NCI-H2227 (cell line): ENCODE results near the gene THG1L.
A peak's percentile ranks its signal among the peaks of the same experiment; 100 is the strongest.
"Not testable (repeated sequence)": the region's sequence is repeated elsewhere in the genome, so short reads cannot be mapped to it uniquely, and the experiment has no call there.

Experiments used
- DNase-seq: peaks from one replicate; lab custom pipeline; 2025; ENCODE audit not compliant: unreplicated experiment; lab: John Stamatoyannopoulos, UW

THG1L gene

DNA sequence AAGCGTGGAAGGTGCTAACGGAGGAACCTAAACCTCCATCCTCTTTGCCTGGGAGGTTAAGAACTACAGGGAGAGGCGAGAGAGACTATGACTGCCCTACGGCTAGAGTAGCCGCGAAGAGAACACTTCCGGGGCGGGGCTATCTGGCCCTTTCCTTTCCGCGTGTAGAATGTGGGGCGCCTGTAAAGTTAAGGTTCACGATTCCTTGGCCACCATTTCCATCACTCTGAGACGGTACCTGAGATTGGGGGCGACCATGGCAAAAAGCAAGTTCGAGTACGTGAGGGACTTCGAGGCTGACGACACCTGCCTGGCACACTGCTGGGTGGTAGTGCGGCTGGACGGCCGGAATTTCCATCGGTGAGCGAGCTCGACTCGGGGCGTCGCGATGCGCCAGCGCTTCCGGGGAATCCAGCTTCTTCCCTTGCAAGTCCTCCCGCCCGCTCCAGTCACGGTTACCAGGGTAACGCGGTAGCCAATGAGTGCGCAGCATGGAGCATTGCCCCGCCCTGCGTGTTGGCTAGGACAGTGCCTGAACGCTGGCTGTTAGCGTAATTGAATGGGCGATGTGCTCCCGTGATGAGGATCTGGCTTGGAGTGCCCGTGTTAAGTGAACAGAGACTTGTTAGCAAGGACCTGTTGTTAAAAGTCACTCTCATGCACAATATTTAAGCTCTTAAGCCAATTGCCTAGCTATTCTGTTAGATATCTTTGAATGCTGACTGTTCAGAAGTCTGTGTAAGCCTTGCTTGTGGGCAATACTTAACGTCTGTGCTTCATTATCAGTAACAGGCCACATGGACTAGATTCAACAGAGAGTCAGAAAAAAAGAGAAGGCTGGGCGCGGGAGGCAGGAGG lies at the start of gene THG1L:
TSS of gene THG1L (plus strand) at position 149 of the 858 bp plus-strand sequence. CDS start at position 170, 21 bp downstream.
- DNase-seq, result peak; percentile 98

DNA sequence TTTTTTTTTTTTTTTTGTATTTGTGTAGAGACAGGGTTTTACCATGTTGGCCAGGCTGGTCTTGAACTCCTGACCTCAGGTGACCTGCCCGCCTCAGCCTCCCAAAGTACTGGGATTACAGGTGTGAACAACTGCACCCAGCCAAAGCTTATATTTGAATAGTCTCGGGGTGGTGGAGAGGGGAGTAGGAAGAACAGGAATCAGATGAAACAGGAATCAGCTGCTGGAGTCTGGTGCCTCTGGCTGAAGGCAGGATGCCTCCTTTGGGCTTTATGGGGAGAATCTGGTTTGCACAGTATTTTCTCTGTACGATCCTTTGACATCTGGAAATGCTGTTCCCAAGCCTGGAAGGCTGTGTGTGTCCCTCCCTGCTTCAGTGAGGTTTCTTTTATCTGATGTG lies 49.0 kb upstream of the THG1L start:
- DNase-seq, result no peak

DNA sequence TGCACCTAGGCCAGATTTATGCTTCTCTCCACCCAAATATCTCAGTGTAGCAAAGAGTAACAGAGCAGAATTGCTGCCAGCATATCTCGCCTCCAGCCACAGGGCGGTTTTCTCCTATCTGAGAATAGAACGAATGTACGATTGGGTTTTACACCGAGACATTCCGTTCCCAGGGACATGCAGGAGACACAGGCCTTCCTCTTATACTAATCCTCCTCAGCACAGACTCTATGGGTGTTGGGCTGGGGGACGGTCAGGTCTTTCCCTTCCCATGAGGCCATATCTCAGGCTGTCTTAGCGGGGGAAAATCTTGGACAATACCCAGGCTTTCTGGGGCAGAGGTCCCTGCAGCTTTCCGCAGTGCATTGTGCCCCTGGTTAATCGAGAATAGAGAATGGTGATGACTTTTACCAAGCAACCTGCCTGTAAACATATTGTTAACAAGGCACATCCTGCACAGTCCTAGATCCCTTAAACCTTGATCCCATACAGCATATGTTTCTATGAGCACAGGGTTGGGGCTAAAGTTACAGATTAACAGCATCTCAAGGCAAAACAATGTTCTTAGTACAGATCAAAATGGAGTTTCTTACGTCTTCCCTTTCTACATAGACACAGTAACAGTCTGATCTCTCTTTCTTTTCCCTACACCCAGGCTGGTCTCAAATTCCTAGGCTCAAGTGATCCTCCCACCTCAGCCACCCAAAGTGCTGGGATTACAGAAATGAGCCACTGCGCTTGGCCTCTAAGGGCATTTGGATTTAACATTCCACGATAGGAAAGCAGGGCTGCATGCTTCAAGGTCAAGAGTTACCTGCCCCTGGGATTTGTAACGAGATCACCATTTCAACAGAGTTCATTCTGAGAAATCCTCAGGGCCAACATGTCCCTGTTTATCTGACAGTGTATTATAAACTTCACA lies 44.7 kb upstream of the THG1L start:
- DNase-seq, result not testable (repeated sequence)

DNA sequence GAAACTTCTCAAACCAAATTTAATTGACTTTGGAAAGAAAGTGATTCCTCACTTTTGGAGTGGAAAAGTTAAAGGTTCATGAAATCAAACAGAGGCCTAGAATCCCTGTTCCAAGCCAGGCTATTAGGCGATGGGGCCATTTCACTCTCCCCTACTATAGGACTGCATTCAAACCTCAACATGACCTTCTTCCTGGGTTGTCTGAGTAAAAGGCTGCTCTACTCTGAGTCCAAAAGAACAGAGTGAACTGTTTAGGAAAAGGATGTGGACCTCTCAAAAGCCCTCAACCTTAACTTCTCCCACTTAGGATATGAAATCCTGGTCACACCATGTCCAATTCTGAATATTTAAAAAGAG lies 44.0 kb upstream of the THG1L start:
- no peak for DNase-seq

- DNase-seq, result no peak
These were observed 41.1 kb upstream of the THG1L start for GRCh38 chr5:157689942-157690689.

DNA sequence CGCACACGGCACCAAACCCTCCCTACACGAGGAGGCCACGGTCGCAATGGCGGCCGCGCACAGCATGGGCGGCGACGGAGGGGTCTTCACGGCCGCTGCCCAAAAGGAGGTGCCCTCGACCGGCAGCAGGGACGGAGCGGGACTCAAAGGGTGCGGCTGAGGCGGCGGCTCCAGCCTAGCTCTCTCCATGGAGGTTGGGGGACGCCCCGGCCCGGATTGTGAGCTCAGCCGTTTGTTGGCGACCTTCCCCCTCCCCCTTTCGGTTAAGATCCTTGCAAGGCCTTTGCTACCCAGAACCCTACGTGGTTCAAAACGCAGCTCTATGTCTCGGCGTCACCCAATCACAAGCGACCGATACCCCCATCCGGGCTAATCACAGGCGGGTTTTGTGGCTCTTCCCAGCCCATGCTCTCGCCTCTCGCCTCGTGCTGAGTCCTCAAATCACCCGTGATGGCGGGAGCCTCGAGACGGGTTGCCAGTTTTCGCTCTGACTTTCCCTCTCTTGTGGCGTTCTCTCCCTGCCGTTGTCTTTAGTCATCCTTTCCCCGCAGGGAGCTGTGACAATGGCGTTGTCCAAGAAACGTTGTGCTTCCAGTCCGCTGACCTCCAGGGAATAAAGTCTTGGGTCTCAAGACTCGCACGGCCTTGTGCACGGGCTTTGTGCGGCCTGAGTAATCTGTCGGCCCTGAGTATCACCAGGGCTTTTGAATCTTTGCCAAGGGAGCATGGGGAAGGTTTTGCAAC lies 40.4 kb upstream of the THG1L start:
- no peak for DNase-seq

- not testable (repeated sequence) for DNase-seq
These were observed 37.4 kb upstream of the THG1L start for GRCh38 chr5:157693816-157694215.

GRCh38 chr5:157696154-157696553 lies 35.1 kb upstream of the THG1L start:
- not testable (repeated sequence) for DNase-seq

DNA sequence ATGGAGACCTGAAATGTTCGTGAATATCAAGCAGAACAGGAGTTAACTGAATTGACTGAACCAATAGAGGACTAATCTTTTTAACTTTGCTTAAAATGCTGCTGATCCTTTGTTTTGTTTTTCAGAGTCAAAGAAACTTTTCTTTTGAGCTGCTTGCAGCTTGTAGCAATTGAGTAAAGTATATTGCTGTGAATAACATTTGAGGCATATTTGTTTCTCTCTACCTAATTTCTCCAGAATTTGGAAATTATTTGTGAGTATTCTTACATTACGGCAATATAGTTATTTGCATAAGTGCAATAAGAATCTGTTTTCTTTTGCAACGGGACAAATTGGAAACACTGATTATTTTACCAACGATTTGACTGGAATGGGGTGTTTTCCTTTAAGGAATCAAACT lies 32.5 kb upstream of the THG1L start:
- not testable (repeated sequence) for DNase-seq

DNA sequence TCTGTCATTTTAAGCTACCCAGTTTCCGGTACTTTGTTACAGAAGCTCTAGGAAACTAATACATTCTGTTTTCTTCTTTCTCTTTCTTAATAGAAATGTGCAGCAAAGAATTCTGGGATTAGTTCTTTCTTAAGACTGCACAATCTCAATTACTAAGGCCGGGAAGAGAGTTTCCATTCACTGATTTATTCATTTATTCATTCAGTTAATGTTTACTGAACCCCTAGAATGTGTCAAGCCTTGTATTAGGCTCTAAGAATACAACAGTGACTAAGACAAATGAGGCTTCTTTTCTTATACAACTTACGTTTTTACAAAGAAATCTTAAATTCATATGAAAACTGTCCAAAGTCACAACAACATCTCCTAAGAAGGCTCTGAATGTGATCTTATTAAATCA lies 27.5 kb upstream of the THG1L start:
- DNase-seq, result no peak

DNA sequence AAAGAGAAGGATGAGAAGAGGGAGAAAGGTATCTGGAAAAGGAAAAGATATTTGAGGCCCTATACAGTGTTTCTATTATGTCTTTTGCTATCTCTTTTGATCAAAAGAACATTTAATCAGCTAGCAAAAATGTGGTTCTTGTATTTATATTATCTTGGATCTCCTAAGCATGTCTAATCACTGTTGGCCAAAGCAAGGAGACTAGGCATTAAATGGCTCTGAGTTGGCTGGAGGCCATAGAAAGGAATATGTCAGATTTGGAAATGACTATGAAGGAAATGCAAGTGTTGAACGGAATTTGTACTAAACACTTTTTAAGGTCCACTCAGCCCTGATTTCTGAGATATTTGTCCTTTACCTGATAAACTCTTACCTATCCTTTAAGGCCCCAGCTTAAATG lies 22.4 kb upstream of the THG1L start:
- no peak for DNase-seq

DNA sequence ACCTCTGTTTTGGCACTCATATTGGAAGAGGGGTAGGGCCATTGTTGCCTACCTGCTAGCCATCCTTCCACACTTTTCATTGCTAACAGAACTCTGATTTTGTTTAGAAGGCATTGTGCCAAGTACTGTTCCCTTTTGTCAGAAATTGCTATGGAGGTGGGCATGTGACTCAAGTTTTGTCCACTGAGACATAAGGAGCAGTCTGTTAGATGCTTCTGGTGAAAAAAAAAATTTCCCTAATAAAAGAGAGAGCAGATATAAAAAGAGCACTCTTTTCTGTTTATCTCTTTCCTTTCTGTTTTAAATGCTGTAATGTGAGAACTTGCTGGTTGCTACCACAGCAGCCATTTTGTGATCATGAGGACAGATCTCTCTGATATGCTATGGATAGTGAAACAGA lies 21.9 kb upstream of the THG1L start:
- DNase-seq, result no peak

- no peak for DNase-seq
These were observed 20.8 kb upstream of the THG1L start for GRCh38 chr5:157710431-157710830.

DNA sequence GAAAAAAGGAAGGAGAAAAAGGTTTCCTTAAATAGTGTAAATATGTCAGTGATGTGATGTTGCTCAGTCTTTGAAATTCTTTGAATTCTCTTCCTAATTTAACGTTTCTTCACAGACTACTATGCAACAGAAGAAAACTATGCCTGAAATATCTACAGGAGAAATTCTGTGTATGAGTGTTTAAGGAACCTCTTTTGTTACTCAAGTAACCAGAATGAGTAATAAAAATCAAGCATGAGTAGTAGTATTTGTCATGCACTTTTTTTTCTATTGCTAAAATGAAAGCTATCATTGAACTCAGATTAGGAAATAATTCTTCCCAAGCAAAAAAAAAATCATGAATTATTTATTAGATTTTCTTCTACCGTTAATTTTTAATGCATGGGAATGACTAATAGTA lies 20.3 kb upstream of the THG1L start:
- no peak for DNase-seq

DNA sequence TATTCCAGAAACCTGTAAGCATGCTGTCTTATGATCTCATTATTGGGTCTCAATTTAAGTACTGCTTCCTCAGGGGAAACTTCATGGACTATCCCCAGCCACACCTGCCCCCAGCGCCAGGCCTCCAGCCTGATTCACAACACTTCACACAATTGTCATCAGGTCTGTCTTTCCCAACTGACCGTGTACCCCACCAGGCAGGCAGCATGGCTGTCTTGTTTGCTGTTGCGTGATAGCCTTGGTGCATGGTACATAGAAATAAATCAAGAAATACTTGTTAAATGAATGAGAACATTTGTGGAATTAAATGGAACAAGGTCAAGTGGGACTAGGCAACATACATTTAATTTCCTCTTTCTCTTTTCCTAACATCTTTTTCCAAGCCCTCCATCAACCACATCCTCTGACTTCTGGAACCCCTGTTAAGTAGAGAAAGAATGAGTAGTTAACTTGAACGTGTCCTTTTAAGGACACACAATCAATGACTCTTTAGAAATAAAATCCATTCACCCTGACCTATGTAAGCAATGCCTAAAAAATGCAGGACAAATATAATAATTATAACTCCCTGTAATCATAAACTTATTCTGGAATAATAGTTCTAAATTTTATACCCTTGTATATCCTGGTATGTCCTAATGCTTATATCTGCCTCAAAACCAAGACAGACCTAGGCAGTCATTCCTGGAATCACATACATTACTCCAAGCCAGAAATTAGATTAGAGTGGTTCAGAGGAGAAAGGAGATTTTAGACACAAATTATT lies 17.2 kb upstream of the THG1L start:
- no peak for DNase-seq

DNA sequence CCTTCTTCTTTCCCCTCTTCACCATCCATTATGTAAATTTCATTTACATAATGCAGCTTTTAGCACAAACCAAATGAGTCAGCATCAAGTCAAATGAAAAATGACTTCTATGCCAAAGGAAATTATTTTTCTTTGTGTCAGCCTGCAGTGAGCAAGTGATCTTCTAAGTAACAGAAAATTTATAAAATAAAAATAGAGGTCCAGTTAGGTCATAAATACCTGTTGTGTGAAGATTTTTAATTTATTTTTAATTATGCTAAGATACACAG lies 16.7 kb upstream of the THG1L start:
- no peak for DNase-seq

- peak; percentile 27 for DNase-seq
These were observed 12.7 kb upstream of the THG1L start for GRCh38 chr5:157718519-157718918.

- DNase-seq, result no peak
These were observed 12.0 kb upstream of the THG1L start for GRCh38 chr5:157719245-157719644.

DNA sequence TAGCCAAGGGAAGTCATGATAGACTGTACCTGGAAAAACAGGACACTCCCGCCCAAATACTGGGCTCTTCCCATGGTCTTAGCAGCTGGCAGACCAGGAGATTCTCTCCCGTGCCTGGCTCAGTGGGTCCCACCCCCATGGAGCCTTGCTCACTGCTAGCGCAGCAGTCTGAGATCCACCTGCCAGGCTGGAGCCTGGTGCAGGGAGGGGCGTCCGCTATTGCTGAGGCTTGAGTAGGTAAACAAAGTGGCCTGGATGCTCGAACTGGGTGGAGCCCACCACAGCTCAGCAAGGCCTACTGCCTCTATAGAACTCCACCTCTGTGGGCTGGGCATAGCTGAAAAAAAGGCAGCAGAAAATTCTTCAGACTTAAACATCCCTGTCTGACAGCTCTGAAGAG lies 10.1 kb upstream of the THG1L start:
- no peak for DNase-seq

DNA sequence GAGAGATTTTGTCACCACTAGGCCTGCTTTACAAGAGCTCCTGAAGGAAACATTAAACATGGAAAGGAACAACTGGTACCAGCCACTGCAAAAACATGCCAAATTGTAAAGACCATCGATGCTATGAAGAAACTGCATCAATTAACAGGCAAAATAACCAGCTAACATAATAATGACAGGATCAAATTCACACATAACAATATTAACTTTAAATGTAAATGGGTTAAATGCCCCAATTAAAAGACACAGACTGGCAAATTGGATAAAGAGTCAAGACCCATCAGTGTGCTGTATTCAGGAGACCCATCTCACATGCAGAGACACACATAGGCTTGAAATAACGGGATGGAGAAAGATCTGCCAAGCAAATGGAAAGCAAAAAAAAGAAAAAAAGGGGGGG lies 8.3 kb upstream of the THG1L start:
- not testable (repeated sequence) for DNase-seq
